ENCODE measurements around the gene RAB7A.

Gene RAB7A

GRCh38 chr3:128804811-128805155 is 78.8 kb downstream of the RAB7A start:
- Histone ChIP-seq H4K5ac (ENCODE audit: low read length) (no peak overlapping the region), H4K8ac (ENCODE audit: low read depth, low read length) (no peak overlapping the region), H2BK15ac (replicated peaks; ENCODE audit: low read depth) (no peak overlapping the region), H2AK5ac (ENCODE audit: low read length) (no peak overlapping the region), H3K4me1 (ENCODE audit: control insufficient read depth, low read depth, low read length) (no peaks in the 10 kb centered on the region), H3K9ac (ENCODE audit: low read length) (no peak overlapping the region), H3K4me2 (ENCODE audit: low read length) (no peak overlapping the region), H3K27ac (ENCODE audit: low read depth, low read length) (no peak overlapping the region), H2BK5ac (ENCODE audit: low read length) (no peak overlapping the region), H2BK120ac (ENCODE audit: low read depth, low read length) (no peak overlapping the region), H3K56ac (ENCODE audit: low read length) (no peak overlapping the region), H3K36me3 (ENCODE audit: control insufficient read depth, insufficient read depth, low read length) (peaks cover 2% of the 10 kb centered on the region), H3K4me3 (ENCODE audit: low read length) (no peak overlapping the region), H3K27me3 (ENCODE audit: insufficient read depth, low read length, poor library complexity) (no peaks in the 10 kb centered on the region), H3K18ac (ENCODE audit: low read length) (no peak overlapping the region), H3K79me1 (ENCODE audit: low read length) (peaks cover 11% of the 10 kb centered on the region), H3K79me2 (ENCODE audit: control insufficient read depth, insufficient read depth, low read length) (peaks cover 5% of the 10 kb centered on the region), H3K23ac (ENCODE audit: low read length) (no peak overlapping the region), H3K4ac (ENCODE audit: low read depth, low read length) (no peak overlapping the region)
- DNase-seq = no peak
- WGBS (ENCODE audit: extremely low coverage, insufficient coverage, low lambda C conversion rate) = no CpG with 5 or more reads among the region's 5 CpGs

- H3K27me3 ChIP-seq (ENCODE audit: insufficient read depth, low read length, poor library complexity) = no peaks in the 10 kb centered on the region
- H3K23ac ChIP-seq (ENCODE audit: low read length) = no peak overlapping the region
- H4K8ac ChIP-seq (ENCODE audit: low read depth, low read length) = no peak overlapping the region
- H3K79me1 ChIP-seq (ENCODE audit: low read length) = peaks cover 11% of the 10 kb centered on the region
- H3K4ac ChIP-seq (ENCODE audit: low read depth, low read length) = no peak overlapping the region
- peaks cover 2% of the 10 kb centered on the region for H3K36me3 ChIP-seq (ENCODE audit: control insufficient read depth, insufficient read depth, low read length)
- WGBS (ENCODE audit: extremely low coverage, insufficient coverage, low lambda C conversion rate) = no CpG with 5 or more reads among the region's 4 CpGs
- no peak overlapping the region for H3K27ac ChIP-seq (ENCODE audit: low read depth, low read length)
- no peak overlapping the region for H2AK5ac ChIP-seq (ENCODE audit: low read length)
- no peak overlapping the region for H2BK120ac ChIP-seq (ENCODE audit: low read depth, low read length)
- no peaks in the 10 kb centered on the region for H3K4me1 ChIP-seq (ENCODE audit: control insufficient read depth, low read depth, low read length)
- no peak for DNase-seq
- no peak overlapping the region for H3K4me3 ChIP-seq (ENCODE audit: low read length)
- H3K79me2 ChIP-seq (ENCODE audit: control insufficient read depth, insufficient read depth, low read length) = peaks cover 5% of the 10 kb centered on the region
- H4K5ac ChIP-seq (ENCODE audit: low read length) = no peak overlapping the region
- H2BK5ac ChIP-seq (ENCODE audit: low read length) = no peak overlapping the region
- no peak overlapping the region for H2BK15ac ChIP-seq (replicated peaks; ENCODE audit: low read depth)
- no peak overlapping the region for H3K9ac ChIP-seq (ENCODE audit: low read length)
- H3K18ac ChIP-seq (ENCODE audit: low read length) = no peak overlapping the region
- no peak overlapping the region for H3K56ac ChIP-seq (ENCODE audit: low read length)
- H3K4me2 ChIP-seq (ENCODE audit: low read length) = no peak overlapping the region
These were observed 79.8 kb downstream of the RAB7A start for GRCh38 chr3:128805772-128806171.

- no peak overlapping the region for H3K56ac ChIP-seq (ENCODE audit: low read length)
- H4K5ac ChIP-seq (ENCODE audit: low read length) = no peak overlapping the region
- H3K27ac ChIP-seq (ENCODE audit: low read depth, low read length) = no peak overlapping the region
- no peak overlapping the region for H3K4me3 ChIP-seq (ENCODE audit: low read length)
- no peak overlapping the region for H3K23ac ChIP-seq (ENCODE audit: low read length)
- H2BK5ac ChIP-seq (ENCODE audit: low read length) = no peak overlapping the region
- WGBS (ENCODE audit: extremely low coverage, insufficient coverage, low lambda C conversion rate) = no CpG with 5 or more reads among the region's 3 CpGs
- no peak overlapping the region for H3K4me2 ChIP-seq (ENCODE audit: low read length)
- H3K9ac ChIP-seq (ENCODE audit: low read length) = no peak overlapping the region
- peaks cover 5% of the 10 kb centered on the region for H3K79me2 ChIP-seq (ENCODE audit: control insufficient read depth, insufficient read depth, low read length)
- no peak overlapping the region for H2BK15ac ChIP-seq (replicated peaks; ENCODE audit: low read depth)
- no peak overlapping the region for H3K18ac ChIP-seq (ENCODE audit: low read length)
- H3K27me3 ChIP-seq (ENCODE audit: insufficient read depth, low read length, poor library complexity) = no peaks in the 10 kb centered on the region
- peaks cover 11% of the 10 kb centered on the region for H3K79me1 ChIP-seq (ENCODE audit: low read length)
- H3K4ac ChIP-seq (ENCODE audit: low read depth, low read length) = no peak overlapping the region
- no peak overlapping the region for H2BK120ac ChIP-seq (ENCODE audit: low read depth, low read length)
- no peak overlapping the region for H4K8ac ChIP-seq (ENCODE audit: low read depth, low read length)
- no peaks in the 10 kb centered on the region for H3K4me1 ChIP-seq (ENCODE audit: control insufficient read depth, low read depth, low read length)
- DNase-seq = no peak
- no peak overlapping the region for H2AK5ac ChIP-seq (ENCODE audit: low read length)
- peaks cover 2% of the 10 kb centered on the region for H3K36me3 ChIP-seq (ENCODE audit: control insufficient read depth, insufficient read depth, low read length)
These were observed 80.6 kb downstream of the RAB7A start for GRCh38 chr3:128806588-128806987.

- no peak overlapping the region for H2BK15ac ChIP-seq (replicated peaks; ENCODE audit: low read depth)
- H4K8ac ChIP-seq (ENCODE audit: low read depth, low read length) = no peak overlapping the region
- no peak overlapping the region for H3K4me3 ChIP-seq (ENCODE audit: low read length)
- WGBS (ENCODE audit: extremely low coverage, insufficient coverage, low lambda C conversion rate) = no CpG with 5 or more reads among the region's 9 CpGs
- no peak overlapping the region for H3K4ac ChIP-seq (ENCODE audit: low read depth, low read length)
- no peak overlapping the region for H3K9ac ChIP-seq (ENCODE audit: low read length)
- no peak overlapping the region for H2BK120ac ChIP-seq (ENCODE audit: low read depth, low read length)
- no peak overlapping the region for H3K23ac ChIP-seq (ENCODE audit: low read length)
- peaks cover 2% of the 10 kb centered on the region for H3K36me3 ChIP-seq (ENCODE audit: control insufficient read depth, insufficient read depth, low read length)
- no peak overlapping the region for H3K4me2 ChIP-seq (ENCODE audit: low read length)
- H2AK5ac ChIP-seq (ENCODE audit: low read length) = no peak overlapping the region
- H3K4me1 ChIP-seq (ENCODE audit: control insufficient read depth, low read depth, low read length) = no peaks in the 10 kb centered on the region
- peaks cover 11% of the 10 kb centered on the region for H3K79me1 ChIP-seq (ENCODE audit: low read length)
- no peak overlapping the region for H3K27ac ChIP-seq (ENCODE audit: low read depth, low read length)
- DNase-seq = no peak
- peaks cover 5% of the 10 kb centered on the region for H3K79me2 ChIP-seq (ENCODE audit: control insufficient read depth, insufficient read depth, low read length)
- no peak overlapping the region for H3K56ac ChIP-seq (ENCODE audit: low read length)
- H3K18ac ChIP-seq (ENCODE audit: low read length) = no peak overlapping the region
- no peaks in the 10 kb centered on the region for H3K27me3 ChIP-seq (ENCODE audit: insufficient read depth, low read length, poor library complexity)
- no peak overlapping the region for H2BK5ac ChIP-seq (ENCODE audit: low read length)
- H4K5ac ChIP-seq (ENCODE audit: low read length) = no peak overlapping the region
These were observed 81.3 kb downstream of the RAB7A start for GRCh38 chr3:128807186-128807830.

- no CpG with 5 or more reads among the region's 3 CpGs for WGBS (ENCODE audit: extremely low coverage, insufficient coverage, low lambda C conversion rate)
- Histone ChIP-seq H3K56ac (ENCODE audit: low read length) (no peak overlapping the region), H3K4me3 (ENCODE audit: low read length) (no peak overlapping the region), H3K79me1 (ENCODE audit: low read length) (peaks cover 11% of the 10 kb centered on the region), H3K27ac (ENCODE audit: low read depth, low read length) (no peak overlapping the region), H3K4me1 (ENCODE audit: control insufficient read depth, low read depth, low read length) (no peaks in the 10 kb centered on the region), H2AK5ac (ENCODE audit: low read length) (no peak overlapping the region), H3K18ac (ENCODE audit: low read length) (no peak overlapping the region), H3K27me3 (ENCODE audit: insufficient read depth, low read length, poor library complexity) (no peaks in the 10 kb centered on the region), H4K5ac (ENCODE audit: low read length) (no peak overlapping the region), H2BK120ac (ENCODE audit: low read depth, low read length) (no peak overlapping the region), H3K4me2 (ENCODE audit: low read length) (no peak overlapping the region), H4K8ac (ENCODE audit: low read depth, low read length) (no peak overlapping the region), H3K4ac (ENCODE audit: low read depth, low read length) (no peak overlapping the region), H3K79me2 (ENCODE audit: control insufficient read depth, insufficient read depth, low read length) (peaks cover 5% of the 10 kb centered on the region), H2BK5ac (ENCODE audit: low read length) (no peak overlapping the region), H3K36me3 (ENCODE audit: control insufficient read depth, insufficient read depth, low read length) (peaks cover 5% of the 10 kb centered on the region), H2BK15ac (replicated peaks; ENCODE audit: low read depth) (no peak overlapping the region), H3K23ac (ENCODE audit: low read length) (no peak overlapping the region), H3K9ac (ENCODE audit: low read length) (no peak overlapping the region)
- DNase-seq = no peak
These were observed 82.7 kb downstream of the RAB7A start for GRCh38 chr3:128808672-128809071.

GRCh38 chr3:128813097-128813496 is 87.1 kb downstream of the RAB7A start:
- Histone ChIP-seq H3K79me2 (ENCODE audit: control insufficient read depth, insufficient read depth, low read length) (no peaks in the 10 kb centered on the region), H3K27ac (ENCODE audit: low read depth, low read length) (no peak overlapping the region), H3K27me3 (ENCODE audit: insufficient read depth, low read length, poor library complexity) (no peaks in the 10 kb centered on the region), H3K23ac (ENCODE audit: low read length) (no peak overlapping the region), H2BK15ac (replicated peaks; ENCODE audit: low read depth) (no peak overlapping the region), H3K4me1 (ENCODE audit: control insufficient read depth, low read depth, low read length) (no peaks in the 10 kb centered on the region), H3K4ac (ENCODE audit: low read depth, low read length) (no peak overlapping the region), H3K56ac (ENCODE audit: low read length) (no peak overlapping the region), H3K4me3 (ENCODE audit: low read length) (no peak overlapping the region), H2BK120ac (ENCODE audit: low read depth, low read length) (no peak overlapping the region), H3K9ac (ENCODE audit: low read length) (no peak overlapping the region), H3K4me2 (ENCODE audit: low read length) (no peak overlapping the region), H3K36me3 (ENCODE audit: control insufficient read depth, insufficient read depth, low read length) (peaks cover 8% of the 10 kb centered on the region), H4K5ac (ENCODE audit: low read length) (no peak overlapping the region), H2AK5ac (ENCODE audit: low read length) (no peak overlapping the region), H3K79me1 (ENCODE audit: low read length) (peaks cover 2% of the 10 kb centered on the region), H2BK5ac (ENCODE audit: low read length) (no peak overlapping the region), H4K8ac (ENCODE audit: low read depth, low read length) (no peak overlapping the region), H3K18ac (ENCODE audit: low read length) (no peak overlapping the region)
- no CpG with 5 or more reads among the region's 8 CpGs for WGBS (ENCODE audit: extremely low coverage, insufficient coverage, low lambda C conversion rate)
- DNase-seq = no peak
